ENCODE results near the gene AGA. TPM values are rescaled to one million over a fixed set of nuclear protein-coding genes. Genes with fewer than 3 reads are reported as not detected.

The AGA gene
- total and polyA plus RNA-seq, 10 of the 15 experiments (the other 5 are each of a cell fraction or from before 2014, with no cell fraction given), result 17.1 to 37.6 (median 24.5) TPM

DNA sequence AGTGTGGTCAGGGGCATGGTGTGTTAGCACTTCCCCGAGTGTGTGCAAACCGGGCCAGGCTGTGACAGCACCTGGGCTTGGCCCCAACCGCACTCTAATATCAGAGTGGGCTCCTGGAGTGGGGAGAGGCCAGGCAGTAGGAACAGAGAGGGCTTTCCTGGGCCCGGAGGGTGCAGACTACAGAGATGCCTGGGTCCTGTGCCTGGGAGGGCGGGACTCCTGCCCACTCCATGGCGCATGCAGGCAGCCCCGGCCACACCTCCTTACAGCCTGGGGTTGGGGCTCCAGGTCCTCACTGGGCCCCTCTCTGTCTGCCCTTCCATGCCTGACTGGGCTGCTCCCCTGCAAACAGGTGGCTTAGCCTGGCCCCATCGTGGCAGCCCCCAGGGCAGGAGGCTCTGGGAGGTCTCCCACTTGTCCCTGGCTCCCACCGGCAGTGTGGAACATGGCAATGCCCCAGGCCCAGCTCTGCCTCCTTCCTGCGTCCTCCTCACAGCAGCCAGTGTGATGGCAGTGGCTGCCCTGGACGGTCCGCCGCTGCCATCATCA is 60.4 kb downstream of the AGA start (continued):
- TF ChIP-seq, protein P1, sequence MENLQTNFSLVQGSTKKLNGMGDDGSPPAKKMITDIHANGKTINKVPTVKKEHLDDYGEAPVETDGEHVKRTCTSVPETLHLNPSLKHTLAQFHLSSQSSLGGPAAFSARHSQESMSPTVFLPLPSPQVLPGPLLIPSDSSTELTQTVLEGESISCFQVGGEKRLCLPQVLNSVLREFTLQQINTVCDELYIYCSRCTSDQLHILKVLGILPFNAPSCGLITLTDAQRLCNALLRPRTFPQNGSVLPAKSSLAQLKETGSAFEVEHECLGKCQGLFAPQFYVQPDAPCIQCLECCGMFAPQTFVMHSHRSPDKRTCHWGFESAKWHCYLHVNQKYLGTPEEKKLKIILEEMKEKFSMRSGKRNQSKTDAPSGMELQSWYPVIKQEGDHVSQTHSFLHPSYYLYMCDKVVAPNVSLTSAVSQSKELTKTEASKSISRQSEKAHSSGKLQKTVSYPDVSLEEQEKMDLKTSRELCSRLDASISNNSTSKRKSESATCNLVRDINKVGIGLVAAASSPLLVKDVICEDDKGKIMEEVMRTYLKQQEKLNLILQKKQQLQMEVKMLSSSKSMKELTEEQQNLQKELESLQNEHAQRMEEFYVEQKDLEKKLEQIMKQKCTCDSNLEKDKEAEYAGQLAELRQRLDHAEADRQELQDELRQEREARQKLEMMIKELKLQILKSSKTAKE (IDR thresholded peaks at IDR 0.05; ENCODE audit: low read depth, poor library complexity, severe bottlenecking), result no peak
- TF ChIP-seq FOS (IDR thresholded peaks at IDR 0.05; ENCODE audit: borderline replicate concordance, extremely low read depth, insufficient read length) (no peak), HDGF (IDR thresholded peaks at IDR 0.05) (no peak), TCF12 (IDR thresholded peaks at IDR 0.05; ENCODE audit: low read depth, low read length) (no peak)

Other genes with a start within 250 kb of the AGA start
- gene NEIL3, start 132.6 kb downstream of the AGA start, total RNA-seq (2014; rRNA removed), result 8.5 and 10.7 TPM in 2 replicates
- 9.7 and 10.6 TPM in 2 replicates for gene NEIL3, start 132.6 kb downstream of the AGA start, total RNA-seq (2014; rRNA removed; fragmentation: Illumina TruSeq; extraction: Trizol)
- 7.6 and 7.9 TPM in 2 replicates for gene NEIL3, start 132.6 kb downstream of the AGA start, total RNA-seq (2021)
- 13.1 and 18.9 TPM in 2 replicates for gene NEIL3, start 132.6 kb downstream of the AGA start, polyA plus RNA-seq (2011; rRNA removed)
- 9.4 and 9.5 TPM in 2 replicates for gene NEIL3, start 132.6 kb downstream of the AGA start, polyA plus RNA-seq (2014; fragmentation: Illumina TruSeq; extraction: Trizol)
- 1 to 10 TPM; 3.0 to 3.4 TPM for gene NEIL3, start 132.6 kb downstream of the AGA start, polyA plus RNA-seq (2014; fragmentation: Nextera tagmentation; extraction: Ambion mirVana)
- gene NEIL3, start 132.6 kb downstream of the AGA start, polyA plus RNA-seq (2014; rRNA removed), result 7.1 and 7.4 TPM in 2 replicates
- 10 to 100 TPM; 13.5 to 13.8 TPM for gene NEIL3, start 132.6 kb downstream of the AGA start, polyA plus RNA-seq (2016; fragmentation: Nextera tagmentation; extraction: Ambion mirVana)